Small intestine (tissue), 7 donors: ENCODE measurements around the gene GRIK1. TPM values are rescaled to one million over a fixed set of nuclear protein-coding genes. Genes with fewer than 3 reads are reported as not detected.

ENCODE experiments used
- DNase-seq, 2 donors: peaks; one replicate each; pipeline versions ENCODE4 v3.0.0 to v3.0.0-alpha.2; 2013
- FAIRE-seq: peaks from 2 replicates; lab custom pipeline; 2012; peaks lifted over from hg19 to GRCh38; lab: Jason Lieb, UNC
- H3K27ac ChIP-seq, 3 donors: one replicate each; pipeline ENCODE4 v1.5.1; 2013; ENCODE audit warnings: low read length in 2 of 3, mild to moderate bottlenecking in 2 of 3, control low read depth in 1 of 3, inconsistent platforms in 1 of 3, low read depth in 1 of 3, moderate library complexity in 1 of 3
- H3K27me3 ChIP-seq, 3 donors: one replicate each; pipeline ENCODE4 v1.6.1; 2013; ENCODE audit warnings: low read length in 3 of 3, inconsistent platforms in 1 of 3; ENCODE audit not compliant: control insufficient read depth in 3 of 3, insufficient read depth in 3 of 3
- H3K36me3 ChIP-seq, 3 donors: one replicate each; pipeline ENCODE4 v1.6.1; 2013; ENCODE audit warnings: low read length in 3 of 3, inconsistent platforms in 1 of 3, low read depth in 1 of 3, mild to moderate bottlenecking in 1 of 3, moderate library complexity in 1 of 3; ENCODE audit not compliant: control insufficient read depth in 3 of 3, insufficient read depth in 2 of 3
- H3K4me1 ChIP-seq, 3 donors: one replicate each; pipeline ENCODE4 v1.6.1; 2013; ENCODE audit warnings: low read length in 2 of 3, inconsistent platforms in 1 of 3, low read depth in 1 of 3, mild to moderate bottlenecking in 1 of 3, moderate library complexity in 1 of 3; ENCODE audit not compliant: control insufficient read depth in 3 of 3, insufficient read depth in 2 of 3
- H3K4me3 ChIP-seq, 3 donors: one replicate each; pipeline ENCODE4 v1.5.1; 2013; ENCODE audit warnings: low read length in 3 of 3, control low read depth in 1 of 3, inconsistent platforms in 1 of 3, low read depth in 1 of 3, mild to moderate bottlenecking in 1 of 3, moderate library complexity in 1 of 3
- H3K9me3 ChIP-seq, 2 donors: one replicate each; pipeline ENCODE4 v1.6.1; 2013; ENCODE audit warnings: low read depth in 1 of 2, low read length in 1 of 2; ENCODE audit not compliant: control insufficient read depth in 2 of 2, insufficient read depth in 1 of 2
- whole genome bisulfite sequencing, 3 donors: extraction: QIAGEN DNeasy Blood & Tissue Kit; methylation state at CpG; one replicate each; pipeline ENCODE4 v1.1.7; 2013; 5-methylcytosine and 5-hydroxymethylcytosine counted together
- polyA plus RNA-seq, 4 donors: library from polyadenylated mRNA; stranded (reverse) in 3 of 4; unstranded in 1 of 4; fragments of 200-250 nt in 3 of 4; fragments of 120-200 nt in 1 of 4; gene quantifications; one replicate each; pipeline versions ENCODE4 v1.2.1 to v1.2.3, GENCODE V29; 2013
- donor health status: healthy with polysubstance abuse.
- donor health status: control.
- donor health status: control.
- donor health status: Bipolar disorder and iron deficiency.
- donor health status: healthy.

GRIK1 gene
- polyA plus RNA-seq, 4 donors, result 0.24 to 0.37 TPM; not detected in 2

GRCh38 chr21:29642551-29643245, 297.1 kb downstream of the GRIK1 start:
- Histone ChIP-seq H3K27ac (peak overlapping the region in 1 of 3 donors; percentile 56), H3K36me3 (no peaks in the 10 kb centered on the region), H3K9me3 (no peaks in the 10 kb centered on the region), H3K27me3 (no peaks in the 10 kb centered on the region), H3K4me1 (peaks cover 0 to 3% (median 0%) of the 10 kb centered on the region in 3 donors), H3K4me3 (no peak overlapping the region)
- DNase-seq, result no peak
- 89 to 90% (median 89%) methylated on average over 10 of the region's 10 CpGs for WGBS, 3 donors
- no peak for FAIRE-seq

- no peak for FAIRE-seq
- H3K4me3 ChIP-seq, result no peak overlapping the region
- no peaks in the 10 kb centered on the region for H3K27me3 ChIP-seq
- 45 to 77% (median 59%) methylated on average over 7 of the region's 7 CpGs for WGBS, 3 donors
- no peaks in the 10 kb centered on the region for H3K36me3 ChIP-seq
- peak overlapping the region in 1 of 3 donors; percentile 56 for H3K27ac ChIP-seq
- DNase-seq, result peak in 1 of 2 donors; percentile 73
- H3K9me3 ChIP-seq, result no peaks in the 10 kb centered on the region
- peaks cover 0 to 3% (median 0%) of the 10 kb centered on the region in 3 donors for H3K4me1 ChIP-seq
Measured at GRCh38 chr21:29641635-29642550, 297.9 kb downstream of the GRIK1 start.

- no peak for FAIRE-seq
Measured at GRCh38 chr21:29641001-29641634, 298.7 kb downstream of the GRIK1 start.

GRCh38 chr21:29640080-29640508, 299.7 kb downstream of the GRIK1 start:
- no peak overlapping the region for H3K27ac ChIP-seq
- H3K27me3 ChIP-seq, result no peaks in the 10 kb centered on the region
- DNase-seq (no peak), FAIRE-seq (no peak)
- H3K36me3 ChIP-seq, result no peaks in the 10 kb centered on the region
- WGBS, 3 donors, result 42 to 54% (median 47%) methylated on average over 2 of the region's 2 CpGs
- H3K4me3 ChIP-seq, result no peak overlapping the region
- H3K9me3 ChIP-seq, result no peaks in the 10 kb centered on the region
- peaks cover 0 to 3% (median 0%) of the 10 kb centered on the region in 3 donors for H3K4me1 ChIP-seq

More at GRCh38 chr21:29641001-29641634, 298.7 kb downstream of the GRIK1 start:
- no peak overlapping the region for H3K27ac ChIP-seq
- peaks cover 0 to 3% (median 0%) of the 10 kb centered on the region in 3 donors for H3K4me1 ChIP-seq
- no peak for DNase-seq
- WGBS, 3 donors, result 79 to 86% (median 84%) methylated on average over 5 of the region's 5 CpGs
- H3K36me3 ChIP-seq, result no peaks in the 10 kb centered on the region
- H3K27me3 ChIP-seq, result no peaks in the 10 kb centered on the region
- H3K9me3 ChIP-seq, result no peaks in the 10 kb centered on the region
- H3K4me3 ChIP-seq, result no peak overlapping the region

GRCh38 chr21:29639366-29640079, 300.3 kb downstream of the GRIK1 start:
- no peaks in the 10 kb centered on the region for H3K36me3 ChIP-seq
- FAIRE-seq, result no peak
- H3K4me3 ChIP-seq, result no peak overlapping the region
- H3K4me1 ChIP-seq, result peaks cover 0 to 3% (median 0%) of the 10 kb centered on the region in 3 donors
- no peaks in the 10 kb centered on the region for H3K9me3 ChIP-seq
- no peak for DNase-seq
- H3K27me3 ChIP-seq, result no peaks in the 10 kb centered on the region
- no peak overlapping the region for H3K27ac ChIP-seq
- 71 to 82% (median 80%) methylated on average over 5 of the region's 5 CpGs for WGBS, 3 donors

GRCh38 chr21:29638761-29639327, 301.0 kb downstream of the GRIK1 start:
- Histone ChIP-seq H3K27ac (no peak overlapping the region), H3K9me3 (no peaks in the 10 kb centered on the region), H3K4me3 (no peak overlapping the region), H3K4me1 (peaks cover 0 to 3% (median 0%) of the 10 kb centered on the region in 3 donors), H3K36me3 (no peaks in the 10 kb centered on the region), H3K27me3 (no peaks in the 10 kb centered on the region)
- 50 to 64% (median 61%) methylated on average over 2 of the region's 2 CpGs for WGBS, 3 donors
- DNase-seq (no peak), FAIRE-seq (no peak)

GRCh38 chr21:29638138-29638537, 301.7 kb downstream of the GRIK1 start:
- no peak for DNase-seq
- H3K4me3 ChIP-seq, result no peak overlapping the region
- H3K27ac ChIP-seq, result no peak overlapping the region
- no peaks in the 10 kb centered on the region for H3K36me3 ChIP-seq
- peaks cover 0 to 3% (median 0%) of the 10 kb centered on the region in 3 donors for H3K4me1 ChIP-seq
- H3K9me3 ChIP-seq, result no peaks in the 10 kb centered on the region
- no peak for FAIRE-seq
- H3K27me3 ChIP-seq, result no peaks in the 10 kb centered on the region
- 78 to 86% (median 80%) methylated on average over 7 of the region's 7 CpGs for WGBS, 3 donors
